ENCODE results near the gene GLIS1. TPM values are rescaled to one million over a fixed set of nuclear protein-coding genes. Genes with fewer than 3 reads are reported as not detected.

Gene GLIS1
- total RNA-seq, 1 experiment from 2014 or later = 0.39 TPM

GRCh38 chr1:53691326-53691725, 47.6 kb downstream of the GLIS1 start:
- no peak overlapping the region for H3K27ac ChIP-seq (ENCODE audit: low read depth, low read length)
- no TSS peak for BruUV-seq (replicated peaks)
- no peak for ATAC-seq
- H3K36me3 ChIP-seq (ENCODE audit: control insufficient read depth in 1 of 2, insufficient read depth in 2 of 2, low read length in 2 of 2) = no peaks in the 10 kb centered on the region
- H2AFZ ChIP-seq (ENCODE audit: low read depth, low read length, poor library complexity, severe bottlenecking) = no peak overlapping the region
- no peak overlapping the region for H3K9ac ChIP-seq (ENCODE audit: low read length)
- no peak overlapping the region for H3K4me2 ChIP-seq (ENCODE audit: low read length)
- H3K79me2 ChIP-seq (ENCODE audit: insufficient read depth, low read length) = no peaks in the 10 kb centered on the region
- no peaks in the 10 kb centered on the region for H3K27me3 ChIP-seq (ENCODE audit: insufficient read depth, low read length)
- H3K9me2 ChIP-seq (ENCODE audit: insufficient read depth) = no peaks in the 10 kb centered on the region
- RAD21 ChIA-PET (ENCODE audit: low non-redundant PET in 1 of 2, low total read pairs in 2 of 2, uncharacterized antibody in 2 of 2, unreplicated experiment in 2 of 2) = no interaction called here
- no peak for DNase-seq (ENCODE audit: low read depth, low spot score)
- H3K9me3 ChIP-seq (ENCODE audit: control insufficient read depth in 1 of 2, insufficient read depth in 1 of 2, low read depth in 1 of 2, low read length in 2 of 2) = no peaks in the 10 kb centered on the region
- H3K4me1 ChIP-seq (ENCODE audit: control insufficient read depth in 1 of 2, insufficient read depth in 2 of 2, low read length in 2 of 2) = peaks cover 4% of the 10 kb centered on the region in 2 experiments; a peak in 3 of 4 replicates
- no peak overlapping the region for H3K4me3 ChIP-seq (replicated peaks in 1 of 2; ENCODE audit: low read depth in 1 of 2, low read length in 2 of 2)
- intact Hi-C loops (cut with micrococcal nuclease) = no loop called here
- TF ChIP-seq SRF (IDR thresholded peaks at IDR 0.05; ENCODE audit: low read depth) (no peak), YY1 (IDR thresholded peaks at IDR 0.05; ENCODE audit: extremely low read depth, insufficient replicate concordance, low read depth, low read length) (no peak), CEBPB (IDR thresholded peaks at IDR 0.05; ENCODE audit: low read depth) (no peak), RAD21 (IDR thresholded peaks at IDR 0.05; ENCODE audit: low read depth) (no peak)
- H4K20me1 ChIP-seq (ENCODE audit: insufficient read depth) = no peaks in the 10 kb centered on the region
- POLR2A ChIA-PET = no interaction called here
- CTCF ChIA-PET = no interaction called here

DNA sequence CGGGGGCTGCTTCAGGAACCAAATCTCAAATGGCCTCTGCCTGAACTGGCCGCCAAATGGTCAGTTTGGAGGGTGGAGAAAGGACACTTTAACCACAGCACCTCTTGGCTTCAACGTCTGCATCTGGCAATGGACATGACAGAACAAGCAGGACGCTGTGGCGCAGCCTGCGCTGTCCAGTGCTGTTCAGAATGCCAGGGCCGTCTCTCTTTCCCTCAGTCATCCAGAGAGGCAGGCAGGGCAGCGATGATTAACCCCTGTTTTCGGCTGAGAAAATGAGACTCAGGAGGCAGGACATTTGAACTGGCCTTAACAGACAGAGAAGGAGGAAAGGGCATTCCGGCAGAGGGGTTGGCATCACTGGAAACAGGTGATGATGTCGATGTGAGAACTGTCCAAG, 48.6 kb downstream of the GLIS1 start:
- no peaks in the 10 kb centered on the region for H3K79me2 ChIP-seq (ENCODE audit: insufficient read depth, low read length)
- no peak overlapping the region for H3K4me3 ChIP-seq (replicated peaks in 1 of 2; ENCODE audit: low read depth in 1 of 2, low read length in 2 of 2)
- BruUV-seq (replicated peaks) = no TSS peak
- intact Hi-C loops (cut with micrococcal nuclease) = no loop called here
- no peak for DNase-seq (ENCODE audit: low read depth, low spot score)
- POLR2A ChIA-PET = no interaction called here
- H3K9me2 ChIP-seq (ENCODE audit: insufficient read depth) = no peaks in the 10 kb centered on the region
- H3K4me2 ChIP-seq (ENCODE audit: low read length) = no peak overlapping the region
- no peaks in the 10 kb centered on the region for H3K36me3 ChIP-seq (ENCODE audit: control insufficient read depth in 1 of 2, insufficient read depth in 2 of 2, low read length in 2 of 2)
- no peak for ATAC-seq
- CTCF ChIA-PET = no interaction called here
- H3K27me3 ChIP-seq (ENCODE audit: insufficient read depth, low read length) = no peaks in the 10 kb centered on the region
- peaks cover 13% of the 10 kb centered on the region in 2 experiments for H3K4me1 ChIP-seq (ENCODE audit: control insufficient read depth in 1 of 2, insufficient read depth in 2 of 2, low read length in 2 of 2)
- no peaks in the 10 kb centered on the region for H3K9me3 ChIP-seq (ENCODE audit: control insufficient read depth in 1 of 2, insufficient read depth in 1 of 2, low read depth in 1 of 2, low read length in 2 of 2)
- H4K20me1 ChIP-seq (ENCODE audit: insufficient read depth) = no peaks in the 10 kb centered on the region
- no peak overlapping the region for H3K9ac ChIP-seq (ENCODE audit: low read length)
- H3K27ac ChIP-seq (ENCODE audit: low read depth, low read length) = no peak overlapping the region
- RAD21 ChIA-PET (ENCODE audit: low non-redundant PET in 1 of 2, low total read pairs in 2 of 2, uncharacterized antibody in 2 of 2, unreplicated experiment in 2 of 2) = no interaction called here
- no peak overlapping the region for H2AFZ ChIP-seq (ENCODE audit: low read depth, low read length, poor library complexity, severe bottlenecking)
- no peak for TF ChIP-seq ELF1 (IDR thresholded peaks at IDR 0.05; ENCODE audit: borderline replicate concordance, low read depth)
- no peak for TF ChIP-seq SRF (IDR thresholded peaks at IDR 0.05; ENCODE audit: low read depth)
- TF ChIP-seq, protein P1, sequence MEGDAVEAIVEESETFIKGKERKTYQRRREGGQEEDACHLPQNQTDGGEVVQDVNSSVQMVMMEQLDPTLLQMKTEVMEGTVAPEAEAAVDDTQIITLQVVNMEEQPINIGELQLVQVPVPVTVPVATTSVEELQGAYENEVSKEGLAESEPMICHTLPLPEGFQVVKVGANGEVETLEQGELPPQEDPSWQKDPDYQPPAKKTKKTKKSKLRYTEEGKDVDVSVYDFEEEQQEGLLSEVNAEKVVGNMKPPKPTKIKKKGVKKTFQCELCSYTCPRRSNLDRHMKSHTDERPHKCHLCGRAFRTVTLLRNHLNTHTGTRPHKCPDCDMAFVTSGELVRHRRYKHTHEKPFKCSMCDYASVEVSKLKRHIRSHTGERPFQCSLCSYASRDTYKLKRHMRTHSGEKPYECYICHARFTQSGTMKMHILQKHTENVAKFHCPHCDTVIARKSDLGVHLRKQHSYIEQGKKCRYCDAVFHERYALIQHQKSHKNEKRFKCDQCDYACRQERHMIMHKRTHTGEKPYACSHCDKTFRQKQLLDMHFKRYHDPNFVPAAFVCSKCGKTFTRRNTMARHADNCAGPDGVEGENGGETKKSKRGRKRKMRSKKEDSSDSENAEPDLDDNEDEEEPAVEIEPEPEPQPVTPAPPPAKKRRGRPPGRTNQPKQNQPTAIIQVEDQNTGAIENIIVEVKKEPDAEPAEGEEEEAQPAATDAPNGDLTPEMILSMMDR (IDR thresholded peaks at IDR 0.05 in 2 of 3, conservative IDR thresholded peaks at IDR 0.05 in 1 of 3; ENCODE audit: borderline replicate concordance in 1 of 3, insufficient read depth in 1 of 3, low read depth in 2 of 3, low read length in 2 of 3) = no peak
- no peak for TF ChIP-seq EZH2phosphoT487 (IDR thresholded peaks at IDR 0.05; ENCODE audit: borderline replicate concordance)
- no peak for TF ChIP-seq TCF7L2 (IDR thresholded peaks at IDR 0.05; ENCODE audit: borderline replicate concordance, extremely low read depth, insufficient read depth, insufficient read length)
- TF ChIP-seq, protein P2, sequence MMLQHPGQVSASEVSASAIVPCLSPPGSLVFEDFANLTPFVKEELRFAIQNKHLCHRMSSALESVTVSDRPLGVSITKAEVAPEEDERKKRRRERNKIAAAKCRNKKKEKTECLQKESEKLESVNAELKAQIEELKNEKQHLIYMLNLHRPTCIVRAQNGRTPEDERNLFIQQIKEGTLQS (IDR thresholded peaks at IDR 0.05) = no peak
- no peak for TF ChIP-seq ZBTB33 (IDR thresholded peaks at IDR 0.05; ENCODE audit: extremely low read depth, insufficient replicate concordance, low read length)
- TF ChIP-seq SIN3A (IDR thresholded peaks at IDR 0.05; ENCODE audit: low read depth) = no peak
- no peak for TF ChIP-seq RAD21 (IDR thresholded peaks at IDR 0.05; ENCODE audit: low read depth)
- no peak for TF ChIP-seq YY1 (IDR thresholded peaks at IDR 0.05; ENCODE audit: extremely low read depth, insufficient replicate concordance, low read depth, low read length)
- TF ChIP-seq MAX (IDR thresholded peaks at IDR 0.05) = no peak
- no peak for TF ChIP-seq ZFX (IDR thresholded peaks at IDR 0.05)
- TF ChIP-seq FOSL1 (IDR thresholded peaks at IDR 0.05; ENCODE audit: low read depth) = no peak
